ENCODE measurements around the gene ARAP3.
"Not testable (repeated sequence)": the region's sequence is repeated elsewhere in the genome, so short reads cannot be mapped to it uniquely, and the experiment has no call there.

ARAP3 gene

GRCh38 chr5:141681695-141682641, at the start of gene ARAP3:
Gene ARAP3 (minus strand): TSS chr5:141682230. CDS start chr5:141680486, 1,744 bp downstream.
- peak in 1 of 3 donors; percentile 40 for DNase-seq (ENCODE audit: low read depth in 2 of 3, low spot score in 1 of 3)

DNA sequence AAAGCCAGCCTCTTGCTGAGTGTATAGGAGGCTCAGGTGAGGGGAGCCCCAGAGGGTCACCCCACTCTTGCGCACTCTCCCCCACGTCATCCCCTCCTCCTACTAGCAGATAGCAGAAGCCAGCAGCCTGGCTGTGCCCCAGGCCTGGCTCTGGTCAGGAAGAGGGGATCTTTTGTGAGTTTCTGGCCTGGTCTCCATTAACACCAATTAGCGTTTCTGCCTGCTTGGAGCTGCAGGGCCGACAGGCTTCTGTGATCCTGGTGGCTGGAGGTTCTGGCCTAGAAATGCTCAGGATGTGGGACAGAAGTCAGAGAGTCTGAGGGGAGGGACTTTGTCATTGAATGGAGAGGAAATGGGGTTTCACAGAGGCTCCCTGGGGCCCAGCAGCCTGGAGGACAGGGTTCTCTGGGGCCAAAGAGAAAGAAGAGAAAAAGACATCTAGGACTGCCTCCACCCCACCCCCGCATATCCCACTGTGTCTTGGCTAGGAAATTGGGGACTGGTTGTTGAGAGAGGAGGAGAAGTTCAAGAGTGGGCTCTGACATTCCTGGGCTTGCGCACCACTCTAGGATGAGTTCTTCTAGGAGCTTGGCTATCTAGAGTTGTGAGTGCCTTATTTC, 47.5 kb upstream of the ARAP3 start:
- no peak for DNase-seq (ENCODE audit: low read depth in 2 of 3, low spot score in 1 of 3)

- no peak for DNase-seq (ENCODE audit: low read depth in 2 of 3, low spot score in 1 of 3)
Observed at GRCh38 chr5:141725891-141726290, 43.9 kb upstream of the ARAP3 start.

DNA sequence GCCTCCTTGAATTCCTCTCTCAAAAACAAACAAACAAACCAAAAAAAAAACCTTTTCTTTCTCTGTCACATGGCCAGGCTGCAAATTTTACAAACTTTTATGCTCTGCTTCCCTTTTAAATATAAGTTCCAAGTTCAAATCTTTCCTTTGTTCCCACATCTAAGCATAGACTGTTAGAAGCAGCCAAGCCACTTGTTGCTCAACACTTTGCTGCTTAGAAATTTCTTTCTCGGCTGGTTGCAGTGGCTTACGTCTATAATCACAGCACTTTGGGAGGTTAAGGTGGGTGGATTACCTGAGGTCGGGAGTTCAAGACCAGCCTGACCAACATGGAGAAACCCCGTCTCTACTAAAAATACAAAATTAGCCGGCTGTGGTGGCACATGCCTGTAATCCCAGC, 43.1 kb upstream of the ARAP3 start:
- DNase-seq (ENCODE audit: low read depth in 2 of 3, low spot score in 1 of 3): not testable (repeated sequence)

GRCh38 chr5:141722266-141722665, 40.2 kb upstream of the ARAP3 start:
- DNase-seq (ENCODE audit: low read depth in 2 of 3, low spot score in 1 of 3): no peak

DNA sequence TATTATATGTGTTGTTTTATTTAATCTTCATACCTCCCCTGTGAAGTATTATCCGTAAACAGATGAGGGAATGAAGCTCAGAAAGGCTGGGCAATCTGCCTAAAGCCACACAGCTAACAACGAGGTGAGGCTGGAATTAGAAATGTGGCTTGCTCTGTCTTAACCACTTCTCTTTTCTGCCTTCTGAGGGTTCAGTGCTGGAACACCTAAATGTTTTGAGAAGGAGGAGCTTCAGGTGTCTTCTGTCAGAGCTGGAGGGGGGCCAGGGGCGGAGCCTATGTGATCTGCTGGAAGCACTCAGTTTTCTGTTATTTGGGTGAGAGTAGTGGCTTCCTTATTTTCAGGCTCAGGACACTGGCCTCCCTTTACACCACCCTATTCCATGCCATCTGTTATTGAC, 35.0 kb upstream of the ARAP3 start:
- no peak for DNase-seq (ENCODE audit: low read depth in 2 of 3, low spot score in 1 of 3)

- DNase-seq (ENCODE audit: low read depth in 2 of 3, low spot score in 1 of 3): no peak
Observed at GRCh38 chr5:141716468-141716867, 34.4 kb upstream of the ARAP3 start.

GRCh38 chr5:141716009-141716408, 34.0 kb upstream of the ARAP3 start:
- no peak for DNase-seq (ENCODE audit: low read depth in 2 of 3, low spot score in 1 of 3)

DNA sequence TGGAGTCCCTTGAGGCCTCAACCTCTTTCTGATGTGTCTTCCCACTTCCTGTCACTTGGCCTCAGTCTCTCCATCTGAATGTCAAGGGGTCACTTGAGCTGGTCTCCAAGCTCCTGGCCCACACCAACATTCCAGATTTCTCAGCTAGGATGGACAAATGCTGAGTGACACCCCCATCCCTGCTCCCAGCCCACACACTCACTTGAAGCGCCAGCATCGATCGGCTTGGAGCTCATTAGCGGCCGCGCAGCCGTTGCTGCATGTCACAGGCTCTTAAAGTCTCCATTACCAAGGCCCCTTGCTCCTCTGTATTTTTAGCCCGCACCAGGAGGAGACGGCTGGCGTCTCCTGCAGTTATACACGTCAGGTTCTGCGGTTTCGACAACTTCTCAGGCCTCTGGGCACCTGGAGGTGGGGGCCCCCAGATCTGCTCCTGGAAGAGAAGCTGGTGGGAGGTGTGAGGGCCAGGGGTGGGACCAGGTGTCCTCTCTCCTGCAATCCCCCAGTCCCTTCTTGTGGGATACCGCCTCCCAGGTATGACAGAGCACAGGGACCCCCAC, 33.4 kb upstream of the ARAP3 start:
- DNase-seq (ENCODE audit: low read depth in 2 of 3, low spot score in 1 of 3): no peak

- no peak for DNase-seq (ENCODE audit: low read depth in 2 of 3, low spot score in 1 of 3)
Observed at GRCh38 chr5:141714542-141715310, 32.7 kb upstream of the ARAP3 start.

DNA sequence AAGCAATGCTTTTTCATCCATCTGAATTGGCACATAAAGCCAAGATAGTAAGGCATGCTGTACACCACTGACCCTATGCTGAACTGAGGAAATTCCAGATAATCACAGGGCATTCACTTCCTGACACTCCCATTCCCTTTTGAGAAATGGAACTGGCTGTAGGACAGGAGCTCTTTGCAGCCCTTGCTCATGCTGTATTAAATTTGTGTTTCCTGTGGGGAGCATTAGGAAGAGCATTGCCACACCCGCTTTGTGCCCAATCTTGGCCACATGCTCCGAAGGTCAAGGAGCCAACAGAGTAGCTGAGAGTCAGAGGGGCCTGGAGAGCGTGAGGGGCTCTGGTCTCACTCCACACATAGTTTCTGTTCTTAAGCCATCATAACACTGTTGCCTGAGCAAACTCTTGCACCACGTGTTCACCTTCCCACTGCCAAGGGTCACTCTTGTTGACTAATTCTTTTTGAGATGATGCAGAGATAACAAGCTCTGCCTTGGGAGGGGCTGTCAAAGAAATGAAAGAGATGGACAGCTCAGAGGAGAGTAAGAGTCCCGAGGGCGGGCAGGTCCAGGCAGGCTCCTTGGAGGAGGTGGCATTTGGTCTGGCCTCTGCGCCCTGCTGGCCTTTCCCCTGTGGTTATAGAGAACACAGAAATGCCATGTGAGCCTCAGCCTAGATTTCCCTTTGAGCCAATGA, 31.7 kb upstream of the ARAP3 start:
- DNase-seq (ENCODE audit: low read depth in 2 of 3, low spot score in 1 of 3): no peak

GRCh38 chr5:141711687-141712086, 29.7 kb upstream of the ARAP3 start:
- DNase-seq (ENCODE audit: low read depth in 2 of 3, low spot score in 1 of 3): no peak

GRCh38 chr5:141709699-141710267, 27.8 kb upstream of the ARAP3 start:
- DNase-seq (ENCODE audit: low read depth in 2 of 3, low spot score in 1 of 3): no peak

GRCh38 chr5:141708016-141708415, 26.0 kb upstream of the ARAP3 start:
- DNase-seq (ENCODE audit: low read depth in 2 of 3, low spot score in 1 of 3): no peak

GRCh38 chr5:141707510-141707909, 25.5 kb upstream of the ARAP3 start:
- no peak for DNase-seq (ENCODE audit: low read depth in 2 of 3, low spot score in 1 of 3)

GRCh38 chr5:141706121-141706520, 24.1 kb upstream of the ARAP3 start:
- DNase-seq (ENCODE audit: low read depth in 2 of 3, low spot score in 1 of 3): no peak

DNA sequence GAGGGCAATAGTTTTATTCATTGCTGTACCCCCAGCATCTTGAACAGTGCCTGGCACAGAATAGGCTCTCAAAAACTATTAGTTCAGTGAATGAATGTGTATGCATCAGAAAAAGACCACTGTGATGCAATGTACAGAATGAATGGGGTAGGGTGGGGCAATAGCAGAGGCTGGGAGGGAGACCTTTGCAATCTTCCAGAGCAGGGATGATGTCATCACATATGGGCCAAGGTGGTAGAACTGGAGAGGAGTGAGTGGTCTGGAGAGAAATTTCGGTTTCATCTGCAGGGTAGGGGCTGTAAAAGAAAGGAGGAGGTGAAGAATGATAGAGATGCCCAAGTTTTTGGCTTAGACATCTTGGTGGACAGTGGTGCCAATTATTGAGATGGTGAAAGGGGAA, 23.4 kb upstream of the ARAP3 start:
- DNase-seq (ENCODE audit: low read depth in 2 of 3, low spot score in 1 of 3): no peak

GRCh38 chr5:141704782-141705297, 22.8 kb upstream of the ARAP3 start:
- no peak for DNase-seq (ENCODE audit: low read depth in 2 of 3, low spot score in 1 of 3)

- DNase-seq (ENCODE audit: low read depth in 2 of 3, low spot score in 1 of 3): no peak
Observed at GRCh38 chr5:141703133-141703561, 21.1 kb upstream of the ARAP3 start.
